SK-N-MC (cell line): Measurements from ENCODE around the gene POU3F1.

Experiments used
- EZH2 ChIP-seq: fragments of 200-600 bp; sonication (generic); IDR thresholded peaks from one replicate; pipeline ENCODE4 v1.6.1; 2017; ENCODE audit warnings: antibody characterized with exemption
- POLR2AphosphoS5 ChIP-seq: IDR thresholded peaks from 2 replicates; pipeline ENCODE4 v1.6.1; 2012; ENCODE audit warnings: mild to moderate bottlenecking, low read depth, low read length, borderline replicate concordance

GRCh38 chr1:38073534-38074301 is 27.1 kb upstream of the POU3F1 start:
- TF ChIP-seq EZH2 (no peak), POLR2AphosphoS5 (no peak)
